Measurements from ENCODE around the gene GABRR2. TPM values are rescaled to one million over a fixed set of nuclear protein-coding genes. Genes with fewer than 3 reads are reported as not detected.

GABRR2 gene
- total and polyA plus RNA-seq, 2 of the 4 experiments (the other 2 are of a cell fraction) = 0.26 TPM; not detected in 1

GRCh38 chr6:89310929-89311328 lies 4.2 kb downstream of the GABRR2 start:
- dilution Hi-C loops (cut with HindIII; ENCODE audit: low sequenced_read_pairs, unreplicated experiment) (no loop called here), in situ Hi-C loops (cut with MboI; ENCODE audit: low sequenced_read_pairs) (no loop called here)

More at GRCh38 chr6:89310929-89311328, 4.2 kb downstream of the GABRR2 start:
- DNase-seq (no peak), ATAC-seq (ENCODE audit: low read depth) (peak; percentile 16; the same call in 1 of the 2 replicates)
- no peak overlapping the region for H3K9ac ChIP-seq (ENCODE audit: low read depth, low read length)
- H3K4me2 ChIP-seq (ENCODE audit: low read depth, low read length) = no peak overlapping the region
- no TSS peak for BruUV-seq (replicated peaks)
- H2AK9ac ChIP-seq (replicated peaks; ENCODE audit: low read depth, low read length, poor library complexity) = no peak overlapping the region
- H3K4ac ChIP-seq (ENCODE audit: low read depth, low read length) = no peak overlapping the region
- no peaks in the 10 kb centered on the region for H3K79me1 ChIP-seq (ENCODE audit: low read depth in 1 of 2, low read length in 2 of 2)
- H2BK15ac ChIP-seq (ENCODE audit: low read depth, low read length) = no peak overlapping the region
- peaks cover 8% of the 10 kb centered on the region; the same call in 1 of the 2 replicates for H3K9me1 ChIP-seq (ENCODE audit: insufficient read depth, low read length)
- intact Hi-C loops (cut with micrococcal nuclease) = loop anchor here (1.0 kb wide), 2 partner anchors 58 to 299 kb away; no protein-coding TSS in a partner anchor
- H3K23ac ChIP-seq (ENCODE audit: low read depth, low read length) = no peak overlapping the region
- no peak overlapping the region for H3K56ac ChIP-seq (ENCODE audit: extremely low read depth, insufficient read depth, low read length)
- no peak overlapping the region for H2AK5ac ChIP-seq (ENCODE audit: low read depth, low read length)
- H4K20me1 ChIP-seq (ENCODE audit: insufficient read depth, low read length) = peaks cover 17% of the 10 kb centered on the region; the same call in 1 of the 2 replicates
- no peaks in the 10 kb centered on the region for H3K9me3 ChIP-seq (ENCODE audit: control insufficient read depth, insufficient read depth, low read length)
- H3K27ac ChIP-seq (ENCODE audit: insufficient read depth, low read length) = no peak overlapping the region
- WGBS, 2 experiments (ENCODE audit: extremely low coverage in 2 of 2, insufficient read length in 1 of 2) = 60% methylated on average over 2 of the region's 11 CpGs; no CpG with 5 or more reads in 1 of the 2 experiments
- ChIA-PET CTCF (interaction anchor here (1.0 to 1.7 kb wide), 4 partner anchors 13 to 58 kb away, joined by 3 to 6 read pairs (median 4); no protein-coding TSS in a partner anchor), POLR2A (ENCODE audit: unreplicated experiment) (no interaction called here)
- no peak overlapping the region for H2BK120ac ChIP-seq (ENCODE audit: low read depth, low read length)
- H2BK5ac ChIP-seq (ENCODE audit: low read depth, low read length, poor library complexity, severe bottlenecking) = no peak overlapping the region
- H2BK20ac ChIP-seq (ENCODE audit: low read depth, low read length) = no peak overlapping the region
- H3K14ac ChIP-seq (replicated peaks; ENCODE audit: low read depth, low read length) = no peak overlapping the region
- no peak overlapping the region for H2AFZ ChIP-seq (replicated peaks; ENCODE audit: low read length, poor library complexity)
- TF ChIP-seq SMC3 (IDR thresholded peaks at IDR 0.05; ENCODE audit: low read depth, low read length) = no peak
- no peak for TF ChIP-seq RFX5 (IDR thresholded peaks at IDR 0.05; ENCODE audit: low read depth, low read length)
- no peak overlapping the region for H3K18ac ChIP-seq (ENCODE audit: low read depth, low read length)
- H4K8ac ChIP-seq (ENCODE audit: low read depth in 2 of 2, low read length in 2 of 2) = no peak overlapping the region
- H3K4me1 ChIP-seq (ENCODE audit: control insufficient read depth, insufficient read depth, low read length) = peaks cover 6% of the 10 kb centered on the region; the same call in 1 of the 2 replicates
- peaks cover 18% of the 10 kb centered on the region for H3K27me3 ChIP-seq (ENCODE audit: control insufficient read depth, insufficient read depth, low read length)
- H3K4me3 ChIP-seq (ENCODE audit: insufficient read depth, low read depth, low read length) = no peak overlapping the region
- H4K5ac ChIP-seq (ENCODE audit: low read depth, low read length) = no peak overlapping the region
- peaks cover 5% of the 10 kb centered on the region for H3K36me3 ChIP-seq (ENCODE audit: control insufficient read depth, insufficient read depth, low read length)
- H4K91ac ChIP-seq (ENCODE audit: insufficient read depth, low read depth, low read length) = no peak overlapping the region

Data from IMR-90 (cell line).